A673 (cell line): ENCODE results near the gene ACAP2. TPM values are rescaled to one million over a fixed set of nuclear protein-coding genes. Genes with fewer than 3 reads are reported as not detected.
A peak's percentile ranks its signal among the peaks of the same experiment; 100 is the strongest.

Experiments used
- BruUV-seq: library from RNA; stranded (reverse); fragments of 400-500 nt; replicated peaks from 2 replicates; lab custom pipeline; 2021; lab: Mats Ljungman, UMichigan
- CTCF ChIA-PET: fragments of 300-600 bp; sonication (Branson Sonifier 250); formaldehyde crosslinking; loops from one replicate; lab custom pipeline; 2022; ENCODE audit warnings: antibody characterized with exemption; lab: Charles Lee
- POLR2A ChIA-PET: fragments of 300-600 bp; sonication (Branson Sonifier 250); formaldehyde crosslinking; loops from one replicate; lab custom pipeline; 2022; ENCODE audit warnings: antibody characterized with exemption; ENCODE audit not compliant: low non-redundant PET; lab: Charles Lee
- DNase-seq: peaks from one replicate; pipeline ENCODE4 v3.0.0-alpha.2; 2015; ENCODE audit warnings: low spot score
- H3K27ac ChIP-seq: fragments of 200-600 bp; sonication (generic); 2 replicates; pipeline ENCODE4 v1.5.1; 2016; ENCODE audit warnings: mixed run types, low read depth, mild to moderate bottlenecking, mixed read lengths, antibody characterized with exemption, low read length; ENCODE audit not compliant: poor library complexity, severe bottlenecking
- H3K27me3 ChIP-seq: fragments of 200-600 bp; sonication (generic); replicated peaks from 2 replicates; pipeline ENCODE4 v1.6.1; 2017; ENCODE audit warnings: mixed run types, low read depth, mild to moderate bottlenecking, mixed read lengths, antibody characterized with exemption, low read length; ENCODE audit not compliant: insufficient read depth, poor library complexity
- H3K36me3 ChIP-seq: fragments of 200-600 bp; sonication (generic); 2 replicates; pipeline ENCODE4 v1.6.1; 2016; ENCODE audit warnings: mixed run types, mild to moderate bottlenecking, mixed read lengths, antibody characterized with exemption, low read length; ENCODE audit not compliant: insufficient read depth, poor library complexity, severe bottlenecking
- H3K4me1 ChIP-seq: fragments of 200-600 bp; sonication (generic); 2 replicates; pipeline ENCODE4 v1.6.1; 2017; ENCODE audit warnings: mixed run types, mild to moderate bottlenecking, mixed read lengths, antibody characterized with exemption, low read length; ENCODE audit not compliant: insufficient read depth, poor library complexity, severe bottlenecking
- H3K4me3 ChIP-seq: fragments of 200-600 bp; sonication (generic); 2 replicates; pipeline ENCODE4 v1.5.1; 2016; ENCODE audit warnings: low read depth, mixed run types, mild to moderate bottlenecking, mixed read lengths, low read length; ENCODE audit not compliant: poor library complexity, severe bottlenecking
- H3K9me3 ChIP-seq: fragments of 200-600 bp; sonication (generic); 2 replicates; pipeline ENCODE4 v1.6.1; 2016; ENCODE audit warnings: mixed run types, low read depth, mild to moderate bottlenecking, mixed read lengths, antibody characterized with exemption, low read length; ENCODE audit not compliant: poor library complexity, severe bottlenecking
- CTCF ChIP-seq: fragments of 300-800, 200-600 bp; sonication (generic); conservative IDR thresholded peaks from 2 replicates; pipeline ENCODE4 v1.5.1; 2017; ENCODE audit warnings: low read depth, mild to moderate bottlenecking, antibody characterized with exemption, low read length, moderate library complexity, mixed read lengths
- EZH2 ChIP-seq: fragments of 200-600 bp; sonication (generic); IDR thresholded peaks from 2 replicates; pipeline ENCODE4 v1.6.1; 2017; ENCODE audit warnings: borderline replicate concordance, low read depth, mild to moderate bottlenecking, mixed read lengths, antibody characterized with exemption, low read length; ENCODE audit not compliant: poor library complexity, severe bottlenecking
- intact Hi-C: fragments of 100-400 bp; cut with micrococcal nuclease; formaldehyde crosslinking; loops from one replicate; pipeline ENCODE4 v1.10.0; 2022; ENCODE audit not compliant: unreplicated experiment
- total RNA-seq: library from RNA; stranded (reverse); gene quantifications from 2 replicates; pipeline ENCODE4 v1.2.3, GENCODE V29; 2021

ACAP2 gene
- total RNA-seq, 1 experiment from 2014 or later = 47.4 TPM

GRCh38 chr3:195254454-195255175, 188.2 kb downstream of the ACAP2 start:
- H3K4me1 ChIP-seq = peaks cover 70% of the 10 kb centered on the region
- DNase-seq = no peak

GRCh38 chr3:195253923-195254432, 188.8 kb downstream of the ACAP2 start:
- peak overlapping the region; percentile 92 for H3K27ac ChIP-seq
- DNase-seq = no peak
- no peaks in the 10 kb centered on the region for H3K36me3 ChIP-seq
- ChIA-PET CTCF (no interaction called here), POLR2A (no interaction called here)
- H3K27me3 ChIP-seq = no peaks in the 10 kb centered on the region
- H3K4me1 ChIP-seq = peaks cover 63% of the 10 kb centered on the region
- H3K4me3 ChIP-seq = no peak overlapping the region
- no peak for TF ChIP-seq CTCF
- TF ChIP-seq EZH2 = no peak
- BruUV-seq = no TSS peak
- intact Hi-C loops = no loop called here
- no peaks in the 10 kb centered on the region for H3K9me3 ChIP-seq

More at GRCh38 chr3:195254454-195255175, 188.2 kb downstream of the ACAP2 start:
- TF ChIP-seq CTCF (no peak), EZH2 (no peak)
- Histone ChIP-seq H3K36me3 (no peaks in the 10 kb centered on the region), H3K27me3 (no peaks in the 10 kb centered on the region), H3K4me3 (no peak overlapping the region), H3K9me3 (no peaks in the 10 kb centered on the region), H3K27ac (peak overlapping the region; percentile 92)
- BruUV-seq = no TSS peak
- intact Hi-C loops = no loop called here
- ChIA-PET POLR2A (no interaction called here), CTCF (no interaction called here)

- TF ChIP-seq CTCF (no peak), EZH2 (no peak)
- Histone ChIP-seq H3K27me3 (no peaks in the 10 kb centered on the region), H3K4me3 (no peak overlapping the region), H3K27ac (peak overlapping the region; percentile 92), H3K9me3 (no peaks in the 10 kb centered on the region), H3K36me3 (no peaks in the 10 kb centered on the region), H3K4me1 (peaks cover 45% of the 10 kb centered on the region)
- intact Hi-C loops = no loop called here
- POLR2A ChIA-PET = no interaction called here
- no TSS peak for BruUV-seq
- CTCF ChIA-PET = no interaction called here
- DNase-seq = no peak
Observed at GRCh38 chr3:195251336-195252065, 191.3 kb downstream of the ACAP2 start.
